NOMO-1 treated with DMSO at 0.1 percent for 48 hours (cell line): Measurements from ENCODE around the gene ENPP7.

Experiments
- DNase-seq: peaks from one replicate; lab custom pipeline; 2025; ENCODE audit not compliant: unreplicated experiment; lab: John Stamatoyannopoulos, UW

Gene ENPP7

GRCh38 chr17:79776376-79777119, 45.8 kb downstream of the ENPP7 start:
- DNase-seq, result no peak

- no peak for DNase-seq
These were observed 46.6 kb downstream of the ENPP7 start for GRCh38 chr17:79777120-79777893.

- DNase-seq, result peak; percentile 38
These were observed 47.3 kb downstream of the ENPP7 start, which contains the start of gene CBX2 for GRCh38 chr17:79777894-79778503. TSS of gene CBX2 (plus strand) at chr17:79778148. CDS start at chr17:79778236, 88 bp downstream.

GRCh38 chr17:79778504-79779083, 47.9 kb downstream of the ENPP7 start:
- DNase-seq, result no peak

GRCh38 chr17:79779084-79779529, 48.4 kb downstream of the ENPP7 start:
- DNase-seq, result no peak

GRCh38 chr17:79779661-79780365, 49.1 kb downstream of the ENPP7 start:
- no peak for DNase-seq

GRCh38 chr17:79781012-79781650, 50.4 kb downstream of the ENPP7 start:
- no peak for DNase-seq

- DNase-seq, result no peak
These were observed 51.2 kb downstream of the ENPP7 start for GRCh38 chr17:79781736-79782575.

GRCh38 chr17:79783891-79784290, 53.1 kb downstream of the ENPP7 start:
- DNase-seq, result no peak

GRCh38 chr17:79784353-79785016, 53.7 kb downstream of the ENPP7 start:
- no peak for DNase-seq

- no peak for DNase-seq
These were observed 54.5 kb downstream of the ENPP7 start for GRCh38 chr17:79785017-79785899.

GRCh38 chr17:79785900-79786810, 55.4 kb downstream of the ENPP7 start:
- no peak for DNase-seq

GRCh38 chr17:79786930-79787643, 56.3 kb downstream of the ENPP7 start:
- DNase-seq, result no peak

GRCh38 chr17:79788455-79788854, 57.7 kb downstream of the ENPP7 start:
- DNase-seq, result no peak

GRCh38 chr17:79788989-79789942, 58.5 kb downstream of the ENPP7 start:
- DNase-seq, result no peak
